Glutamatergic neuron (in vitro differentiated cells): Measurements from ENCODE around the gene ZNF593OS. TPM values are rescaled to one million over a fixed set of nuclear protein-coding genes. Genes with fewer than 3 reads are reported as not detected.

Source experiments
- DNase-seq: peaks from one replicate; pipeline ENCODE4 v3.0.0; 2022
- H3K27ac Mint-ChIP-seq: one replicate; pipeline ENCODE4 v1.8.0; 2020; ENCODE audit warnings: mild to moderate bottlenecking, mixed read lengths, inconsistent platforms; ENCODE audit not compliant: unreplicated experiment
- H3K27me3 Mint-ChIP-seq: one replicate; pipeline ENCODE4 v1.8.0; 2020; ENCODE audit warnings: mild to moderate bottlenecking, moderate library complexity, mixed read lengths, inconsistent platforms; ENCODE audit not compliant: unreplicated experiment
- H3K36me3 Mint-ChIP-seq: one replicate; pipeline ENCODE4 v1.8.0; 2020; ENCODE audit warnings: mild to moderate bottlenecking, mixed read lengths, inconsistent platforms; ENCODE audit not compliant: unreplicated experiment
- H3K4me1 Mint-ChIP-seq: one replicate; pipeline ENCODE4 v1.8.0; 2020; ENCODE audit warnings: mild to moderate bottlenecking, low read depth, mixed read lengths, inconsistent platforms; ENCODE audit not compliant: unreplicated experiment
- H3K4me3 Mint-ChIP-seq: one replicate; pipeline ENCODE4 v1.8.0; 2020; ENCODE audit warnings: mild to moderate bottlenecking, mixed read lengths, inconsistent platforms; ENCODE audit not compliant: unreplicated experiment
- H3K9me3 Mint-ChIP-seq: one replicate; pipeline ENCODE4 v1.8.0; 2020; ENCODE audit warnings: mild to moderate bottlenecking, moderate library complexity, mixed read lengths, inconsistent platforms; ENCODE audit not compliant: unreplicated experiment
- CTCF ChIP-seq: fragments of 200-600 bp; sonication (generic); IDR thresholded peaks from one replicate; pipeline ENCODE4 v1.5.0; 2021; ENCODE audit not compliant: partially characterized antibody, unreplicated experiment
- total RNA-seq: library from RNA; stranded (reverse); fragmentation: NEBNext Ultra II Directional; extraction: Animal tissue kit (Norgen Biotek cat#: 25700); gene quantifications from one replicate; pipeline ENCODE4 v1.2.1, GENCODE V29; 2021; ENCODE audit not compliant: unreplicated experiment

The ZNF593OS gene
- total RNA-seq, 1 donor from 2014 or later: 4.2 TPM

- Mint-ChIP-seq H3K36me3 (no peaks in the 10 kb centered on the region), H3K27me3 (no peaks in the 10 kb centered on the region), H3K27ac (no peak within 1 kb of the TSS), H3K9me3 (no peaks in the 10 kb centered on the region), H3K4me1 (peaks cover 3% of the 10 kb centered on the region), H3K4me3 (no peak within 1 kb of the TSS)
- TF ChIP-seq CTCF: no peak
- DNase-seq: no peak
These were observed 5.6 kb upstream of the ZNF593OS start, which contains the start of gene CNKSR1 for GRCh38 chr1:26177182-26177684. TSS of gene CNKSR1 (plus strand) at chr1:26177491. CDS start at chr1:26177548, 57 bp downstream.

- Mint-ChIP-seq H3K36me3 (no peaks in the 10 kb centered on the region), H3K4me3 (no peak overlapping the region), H3K27ac (no peak overlapping the region), H3K27me3 (no peaks in the 10 kb centered on the region), H3K9me3 (no peaks in the 10 kb centered on the region), H3K4me1 (peaks cover 7% of the 10 kb centered on the region)
- no peak for DNase-seq
- no peak for TF ChIP-seq CTCF
These were observed 3.7 kb upstream of the ZNF593OS start for GRCh38 chr1:26175346-26175745.

- Mint-ChIP-seq H3K9me3 (peaks cover 3% of the 10 kb centered on the region), H3K27ac (peak overlapping the region; percentile 84), H3K27me3 (peaks cover 13% of the 10 kb centered on the region), H3K4me1 (peaks cover 9% of the 10 kb centered on the region), H3K4me3 (peak overlapping the region; percentile 93), H3K36me3 (no peaks in the 10 kb centered on the region)
- TF ChIP-seq CTCF: no peak
- DNase-seq: no peak
These were observed 1.2 kb downstream of the ZNF593OS start for GRCh38 chr1:26170472-26170821.

- Mint-ChIP-seq H3K27ac (peak within 1 kb of the TSS; percentile 84), H3K27me3 (peaks cover 13% of the 10 kb centered on the region), H3K4me3 (peak within 1 kb of the TSS; percentile 93), H3K36me3 (no peaks in the 10 kb centered on the region), H3K9me3 (peaks cover 3% of the 10 kb centered on the region), H3K4me1 (peaks cover 14% of the 10 kb centered on the region)
- TF ChIP-seq CTCF: peak; percentile 97
- peak; percentile 94 for DNase-seq
These were observed 1.8 kb downstream of the ZNF593OS start, which contains the start of gene ZNF593 for GRCh38 chr1:26169669-26170471. TSS of gene ZNF593 (plus strand) at chr1:26169908. CDS start at chr1:26169984, 76 bp downstream.

- no peak for TF ChIP-seq CTCF
- Mint-ChIP-seq H3K27me3 (peaks cover 17% of the 10 kb centered on the region), H3K4me1 (peaks cover 18% of the 10 kb centered on the region), H3K36me3 (no peaks in the 10 kb centered on the region), H3K4me3 (peak overlapping the region; percentile 67), H3K9me3 (peaks cover 3% of the 10 kb centered on the region), H3K27ac (no peak overlapping the region)
- DNase-seq: no peak
These were observed 2.5 kb downstream of the ZNF593OS start for GRCh38 chr1:26169198-26169554.
